PC-3 (cell line): ENCODE results near the gene ABHD14A. TPM values are rescaled to one million over a fixed set of nuclear protein-coding genes. Genes with fewer than 3 reads are reported as not detected.
A peak's percentile ranks its signal among the peaks of the same experiment; 100 is the strongest.

Source experiments
- ATAC-seq: fragments of 200-7000 bp; cut with Tn5 transposase; 2 replicates; pipeline ENCODE4 v1.9.1; 2020; ENCODE audit warnings: mild to moderate bottlenecking, moderate library complexity
- BruUV-seq: library from RNA; stranded (reverse); fragments of 400-500 nt; replicated peaks from 2 replicates; lab custom pipeline; 2021; lab: Mats Ljungman, UMichigan
- CTCF ChIA-PET: fragments of 300-600 bp; sonication (Branson Sonifier 250); formaldehyde crosslinking; loops from one replicate; lab custom pipeline; 2022; ENCODE audit warnings: antibody characterized with exemption; lab: Charles Lee
- POLR2A ChIA-PET: fragments of 300-600 bp; sonication (Branson Sonifier 250); formaldehyde crosslinking; loops from one replicate; lab custom pipeline; 2022; ENCODE audit warnings: antibody characterized with exemption; ENCODE audit not compliant: unreplicated experiment; lab: Charles Lee
- DNase-seq: peaks from one replicate; pipeline ENCODE4 v3.0.0-alpha.2; 2015
- H2AFZ ChIP-seq: fragments of 300-600 bp; sonication (generic); 2 replicates; pipeline ENCODE4 v1.6.0; 2016; ENCODE audit warnings: antibody characterized with exemption, low read length
- H3F3A ChIP-seq: fragments of 300-600 bp; sonication (generic); one replicate; pipeline ENCODE4 v1.6.0; 2017; ENCODE audit warnings: antibody characterized with exemption, low read length, control low read depth, mild to moderate bottlenecking; ENCODE audit not compliant: unreplicated experiment
- H3K27ac ChIP-seq: fragments of 300-600 bp; sonication (generic); 2 replicates; pipeline ENCODE4 v1.5.1; 2016; ENCODE audit warnings: mild to moderate bottlenecking, low read length
- H3K27me3 ChIP-seq: fragments of 300-600 bp; sonication (generic); 2 replicates; pipeline ENCODE4 v1.6.1; 2016; ENCODE audit warnings: low read length, mixed read lengths
- H3K36me3 ChIP-seq: fragments of 300-600 bp; sonication (generic); 2 replicates; pipeline ENCODE4 v1.6.1; 2016; ENCODE audit warnings: low read depth, mixed run types, low read length, mixed read lengths
- H3K4me1 ChIP-seq: fragments of 300-600 bp; sonication (generic); 2 replicates; pipeline ENCODE4 v1.5.1; 2016; ENCODE audit warnings: low read length; ENCODE audit not compliant: insufficient read depth
- H3K4me2 ChIP-seq: fragments of 300-600 bp; sonication (generic); 2 replicates; pipeline ENCODE4 v1.6.0; 2016; ENCODE audit warnings: low read length
- H3K4me3 ChIP-seq: fragments of 300-600 bp; sonication (generic); 2 replicates; pipeline ENCODE4 v1.5.1; 2016; ENCODE audit warnings: mild to moderate bottlenecking, low read length, mixed read lengths
- H3K79me2 ChIP-seq: fragments of 300-600 bp; sonication (generic); 2 replicates; pipeline ENCODE4 v1.6.1; 2017; ENCODE audit warnings: low read length, mixed read lengths
- H3K9ac ChIP-seq: fragments of 300-600 bp; sonication (generic); 2 replicates; pipeline ENCODE4 v1.6.0; 2016; ENCODE audit warnings: mild to moderate bottlenecking, low read length
- H3K9me2 ChIP-seq: fragments of 300-600 bp; sonication (generic); replicated peaks from 2 replicates; pipeline ENCODE4 v1.6.1; 2016; ENCODE audit warnings: mixed run types, low read length, mixed read lengths
- H3K9me3 ChIP-seq: fragments of 300-600 bp; sonication (generic); 2 replicates; pipeline ENCODE4 v1.6.1; 2016; ENCODE audit warnings: low read length, mixed read lengths
- H4K20me1 ChIP-seq: fragments of 300-600 bp; sonication (generic); 2 replicates; pipeline ENCODE4 v1.6.1; 2016; ENCODE audit warnings: low read length, mixed read lengths
- EZH2 ChIP-seq: fragments of 300-600 bp; sonication (generic); IDR thresholded peaks from one replicate; pipeline ENCODE4 v1.6.1; 2017; ENCODE audit warnings: antibody characterized with exemption, mild to moderate bottlenecking, low read length; ENCODE audit not compliant: unreplicated experiment
- EZH2phosphoT487 ChIP-seq: fragments of 300-600 bp; sonication (generic); IDR thresholded peaks from 2 replicates; pipeline ENCODE4 v1.6.1; 2018; ENCODE audit warnings: mild to moderate bottlenecking, antibody characterized with exemption, low read length, borderline replicate concordance
- intact Hi-C: fragments of 100-400 bp; cut with micrococcal nuclease; formaldehyde crosslinking; loops from 2 replicates; pipeline ENCODE4 v1.9.0; 2023
- total RNA-seq: library from RNA; depleted of rRNA; stranded (reverse); fragments of >200 nt; gene quantifications from 2 replicates; pipeline ENCODE4 v1.2.3, GENCODE V29; 2014
- TF ChIP-seq, protein P1 (sequence below): fragments of 300-600 bp; sonication (generic); conservative IDR thresholded peaks from 2 replicates; pipeline ENCODE4 v1.5.1; 2017; ENCODE audit warnings: antibody characterized with exemption, low read depth, mild to moderate bottlenecking, low read length

Gene ABHD14A
- total RNA-seq, 1 experiment from 2014 or later, result 23.4 TPM

- no peaks in the 10 kb centered on the region for H3F3A ChIP-seq
- no peak for ATAC-seq
- peaks cover 28% of the 10 kb centered on the region for H4K20me1 ChIP-seq
- H3K27me3 ChIP-seq, result no peaks in the 10 kb centered on the region
- H3K4me3 ChIP-seq, result peak overlapping the region; percentile 92
- BruUV-seq, result TSS peak; percentile 42
- H3K79me2 ChIP-seq, result peaks cover 40% of the 10 kb centered on the region
- POLR2A ChIA-PET, result interaction anchor here (0.5 to 1.2 kb wide), 2 partner anchors 42 to 303 kb away, joined by 3 to 6 read pairs; partner anchors contain the start of gene ACY1
- CTCF ChIA-PET, result interaction anchor here (0.6 to 2.8 kb wide), 12 partner anchors 16 to 356 kb away, joined by 3 to 46 read pairs (median 3); partner anchors contain the start of genes ABHD14A, ABHD14B, ACY1 and POC1A
- peak overlapping the region; percentile 22 for H3K27ac ChIP-seq
- TF ChIP-seq, protein P1, sequence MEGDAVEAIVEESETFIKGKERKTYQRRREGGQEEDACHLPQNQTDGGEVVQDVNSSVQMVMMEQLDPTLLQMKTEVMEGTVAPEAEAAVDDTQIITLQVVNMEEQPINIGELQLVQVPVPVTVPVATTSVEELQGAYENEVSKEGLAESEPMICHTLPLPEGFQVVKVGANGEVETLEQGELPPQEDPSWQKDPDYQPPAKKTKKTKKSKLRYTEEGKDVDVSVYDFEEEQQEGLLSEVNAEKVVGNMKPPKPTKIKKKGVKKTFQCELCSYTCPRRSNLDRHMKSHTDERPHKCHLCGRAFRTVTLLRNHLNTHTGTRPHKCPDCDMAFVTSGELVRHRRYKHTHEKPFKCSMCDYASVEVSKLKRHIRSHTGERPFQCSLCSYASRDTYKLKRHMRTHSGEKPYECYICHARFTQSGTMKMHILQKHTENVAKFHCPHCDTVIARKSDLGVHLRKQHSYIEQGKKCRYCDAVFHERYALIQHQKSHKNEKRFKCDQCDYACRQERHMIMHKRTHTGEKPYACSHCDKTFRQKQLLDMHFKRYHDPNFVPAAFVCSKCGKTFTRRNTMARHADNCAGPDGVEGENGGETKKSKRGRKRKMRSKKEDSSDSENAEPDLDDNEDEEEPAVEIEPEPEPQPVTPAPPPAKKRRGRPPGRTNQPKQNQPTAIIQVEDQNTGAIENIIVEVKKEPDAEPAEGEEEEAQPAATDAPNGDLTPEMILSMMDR, result no peak
- no peak for TF ChIP-seq EZH2phosphoT487
- no peak for TF ChIP-seq EZH2
- H3K9me2 ChIP-seq, result no peaks in the 10 kb centered on the region
- H3K4me2 ChIP-seq, result peak overlapping the region; percentile 85
- no peak overlapping the region; the same call in 1 of the 2 replicates for H2AFZ ChIP-seq
- intact Hi-C loops, result loop anchor here (5.0 kb wide), 1 partner anchor 269 kb away; the partner anchor contains the start of gene TEX264
- H3K9me3 ChIP-seq, result no peaks in the 10 kb centered on the region
- no peak for DNase-seq
- H3K4me1 ChIP-seq, result peaks cover 33% of the 10 kb centered on the region
- H3K36me3 ChIP-seq, result peaks cover 33% of the 10 kb centered on the region
- H3K9ac ChIP-seq, result peak overlapping the region; percentile 96
Measured at GRCh38 chr3:51940648-51941462, 34.0 kb upstream of the ABHD14A start.

GRCh38 chr3:51941463-51941797, 33.4 kb upstream of the ABHD14A start:
- Histone ChIP-seq H3K27me3 (no peaks in the 10 kb centered on the region), H3F3A (no peaks in the 10 kb centered on the region), H3K9me3 (no peaks in the 10 kb centered on the region), H3K36me3 (peaks cover 28% of the 10 kb centered on the region), H3K9ac (peak overlapping the region; percentile 96), H3K4me1 (peaks cover 33% of the 10 kb centered on the region), H3K4me2 (peak overlapping the region; percentile 85), H2AFZ (peak overlapping the region; percentile 52; the same call in 1 of the 2 replicates), H3K4me3 (peak overlapping the region; percentile 92), H4K20me1 (peaks cover 28% of the 10 kb centered on the region), H3K9me2 (no peaks in the 10 kb centered on the region), H3K79me2 (peaks cover 40% of the 10 kb centered on the region), H3K27ac (peak overlapping the region; percentile 22)
- intact Hi-C loops, result loop anchor here (5.0 kb wide), 1 partner anchor 269 kb away; the partner anchor contains the start of gene TEX264
- TF ChIP-seq EZH2phosphoT487 (no peak), EZH2 (no peak)
- TF ChIP-seq, protein P1, result no peak
- POLR2A ChIA-PET, result interaction anchor here (0.5 to 1.2 kb wide), 2 partner anchors 42 to 303 kb away, joined by 3 to 6 read pairs; partner anchors contain the start of gene ACY1
- BruUV-seq, result no TSS peak
- ATAC-seq (peak; percentile 1; the same call in 1 of the 2 replicates), DNase-seq (no peak)
- CTCF ChIA-PET, result interaction anchor here (0.6 to 2.8 kb wide), 13 partner anchors 17 to 357 kb away, joined by 3 to 46 read pairs (median 3); partner anchors contain the start of genes ABHD14A, ABHD14B, ACY1 and POC1A
